Lower leg skin (tissue), 4 donors: ENCODE results near the gene SLC9A9. TPM values are rescaled to one million over a fixed set of nuclear protein-coding genes. Genes with fewer than 3 reads are reported as not detected.

Experiments
- DNase-seq, 2 donors: peaks; one replicate each; pipeline ENCODE4 v3.0.0-alpha.2; 2019; ENCODE audit warnings: low spot score in 2 of 2
- H3K4me3 ChIP-seq: fragments of 200-600 bp; sonication (generic); 2 replicates; pipeline ENCODE4 v1.5.1; 2017; ENCODE audit warnings: mild to moderate bottlenecking, low read depth; ENCODE audit not compliant: poor library complexity, severe bottlenecking
- CTCF ChIP-seq, 3 donors: fragments of 450-650 bp; IDR thresholded peaks; one replicate each; pipeline ENCODE4 v1.5.1; 2016; ENCODE audit warnings: antibody characterized with exemption in 3 of 3, mild to moderate bottlenecking in 3 of 3, moderate library complexity in 2 of 3
- POLR2A ChIP-seq, 2 donors: fragments of 450-650 bp; IDR thresholded peaks; one replicate each; pipeline ENCODE4 v1.6.1; 2016 to 2017; ENCODE audit warnings: antibody characterized with exemption in 2 of 2, mild to moderate bottlenecking in 1 of 2, moderate library complexity in 1 of 2
- WGBS, 2 donors: methylation state at CpG; one replicate each; pipeline ENCODE4 v1.1.5; 2018; 5-methylcytosine and 5-hydroxymethylcytosine counted together
- intact Hi-C: fragments of 100-400 bp; cut with DNase I; formaldehyde crosslinking; loops from one replicate; pipeline ENCODE4 v1.15.0; 2023; ENCODE audit warnings: low total_unique reads
- total RNA-seq, 4 donors: library from RNA; depleted of rRNA; stranded (reverse); fragments of >200 nt; gene quantifications; one replicate each; pipeline ENCODE4 v1.1.0, GENCODE V29; 2016

Gene SLC9A9
- total RNA-seq, 4 donors from 2014 or later = 14.6 to 40.8 (median 23.7) TPM

- TF ChIP-seq POLR2A (IDR thresholded peaks at IDR 0.05) = no peak
- intact Hi-C loops = no loop called here
- DNase-seq = no peak
- H3K4me3 ChIP-seq = no peak overlapping the region
Measured at GRCh38 chr3:143850877-143851276, 2.6 kb upstream of the SLC9A9 start.

GRCh38 chr3:143849854-143850549 lies 1.7 kb upstream of the SLC9A9 start:
- no peak for TF ChIP-seq CTCF (IDR thresholded peaks at IDR 0.05)
- TF ChIP-seq POLR2A (IDR thresholded peaks at IDR 0.05) = no peak
- no peak overlapping the region for H3K4me3 ChIP-seq
- intact Hi-C loops = no loop called here
- WGBS, 2 donors = 11 to 12% methylated on average over 4 of the region's 4 CpGs
- peak in 1 of 2 donors; percentile 33 for DNase-seq

- H3K4me3 ChIP-seq = no peak overlapping the region
- intact Hi-C loops = no loop called here
- WGBS, 2 donors = 41 to 50% methylated on average over 2 of the region's 2 CpGs
- no peak for TF ChIP-seq CTCF (IDR thresholded peaks at IDR 0.05)
- TF ChIP-seq POLR2A (IDR thresholded peaks at IDR 0.05) = no peak
- no peak for DNase-seq
Measured at GRCh38 chr3:143848704-143849103, 436 bp upstream of the SLC9A9 start.

- intact Hi-C loops = no loop called here
Measured at GRCh38 chr3:143843587-143843986, 4.7 kb downstream of the SLC9A9 start.

GRCh38 chr3:143840636-143841035 lies 7.6 kb downstream of the SLC9A9 start:
- 26 to 43% methylated on average over 4 of the region's 4 CpGs for WGBS, 2 donors
- no peak for TF ChIP-seq POLR2A (IDR thresholded peaks at IDR 0.05)
- intact Hi-C loops = no loop called here
- no peak overlapping the region for H3K4me3 ChIP-seq
- no peak for DNase-seq

More at GRCh38 chr3:143843587-143843986, 4.7 kb downstream of the SLC9A9 start:
- DNase-seq = no peak
- 90 to 94% methylated on average over 2 of the region's 2 CpGs for WGBS, 2 donors
- H3K4me3 ChIP-seq = no peak overlapping the region
- TF ChIP-seq CTCF (IDR thresholded peaks at IDR 0.05) (no peak), POLR2A (IDR thresholded peaks at IDR 0.05) (no peak)

- no peak for DNase-seq
- 79 to 86% methylated on average over 2 of the region's 2 CpGs for WGBS, 2 donors
- intact Hi-C loops = no loop called here
- TF ChIP-seq POLR2A (IDR thresholded peaks at IDR 0.05) (no peak), CTCF (IDR thresholded peaks at IDR 0.05) (no peak)
- no peak overlapping the region for H3K4me3 ChIP-seq
Measured at GRCh38 chr3:143839980-143840379, 8.3 kb downstream of the SLC9A9 start.

GRCh38 chr3:143837076-143837475 lies 11.2 kb downstream of the SLC9A9 start:
- intact Hi-C loops = no loop called here
- 59 to 79% methylated on average over 1 of the region's 1 CpG for WGBS, 2 donors
- no peak for TF ChIP-seq CTCF (IDR thresholded peaks at IDR 0.05)
- TF ChIP-seq POLR2A (IDR thresholded peaks at IDR 0.05) = no peak
- DNase-seq = no peak
- no peak overlapping the region for H3K4me3 ChIP-seq
